Measurements from ENCODE around the gene OPCML.

GRCh38 chr11:133581091-133581490 lies 48.8 kb upstream of the OPCML start:
- TF ChIP-seq CTCF (IDR thresholded peaks at IDR 0.05) (no peak), EZH2 (IDR thresholded peaks at IDR 0.05; ENCODE audit: borderline replicate concordance, insufficient read depth, low read depth, low read length, poor library complexity, severe bottlenecking) (no peak)
